Measurements from ENCODE around the gene PRUNE2. TPM values are rescaled to one million over a fixed set of nuclear protein-coding genes. Genes with fewer than 3 reads are reported as not detected.

PRUNE2 gene
- total RNA-seq, 1 experiment from 2014 or later = not detected

DNA sequence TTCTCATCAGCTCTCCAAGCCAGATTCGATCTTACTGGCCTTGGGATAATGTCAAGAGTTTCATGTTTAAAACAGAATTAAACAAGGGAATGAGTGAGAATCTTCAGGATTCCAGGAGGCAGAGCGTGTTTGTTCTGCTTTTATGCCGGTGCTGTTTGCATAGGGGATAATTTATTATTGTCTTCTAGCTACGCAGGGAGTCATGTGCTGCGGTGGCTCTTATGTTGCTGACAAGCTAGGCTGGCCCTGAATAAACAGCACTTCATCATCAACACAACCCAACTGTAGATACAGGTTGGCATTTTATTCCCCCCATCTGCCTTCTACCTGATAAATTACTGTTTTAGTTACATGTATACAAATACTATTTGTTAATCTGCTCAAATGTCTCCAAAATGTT is 188.7 kb downstream of the PRUNE2 start:
- DNase-seq (ENCODE audit: low spot score) = no peak
- in situ Hi-C loops (cut with HindIII; ENCODE audit: low sequenced_read_pairs) = no loop called here

GRCh38 chr9:76716085-76716672 is 189.7 kb downstream of the PRUNE2 start:
- DNase-seq (ENCODE audit: low spot score) = peak; percentile 74
- in situ Hi-C loops (cut with HindIII; ENCODE audit: low sequenced_read_pairs) = no loop called here

DNA sequence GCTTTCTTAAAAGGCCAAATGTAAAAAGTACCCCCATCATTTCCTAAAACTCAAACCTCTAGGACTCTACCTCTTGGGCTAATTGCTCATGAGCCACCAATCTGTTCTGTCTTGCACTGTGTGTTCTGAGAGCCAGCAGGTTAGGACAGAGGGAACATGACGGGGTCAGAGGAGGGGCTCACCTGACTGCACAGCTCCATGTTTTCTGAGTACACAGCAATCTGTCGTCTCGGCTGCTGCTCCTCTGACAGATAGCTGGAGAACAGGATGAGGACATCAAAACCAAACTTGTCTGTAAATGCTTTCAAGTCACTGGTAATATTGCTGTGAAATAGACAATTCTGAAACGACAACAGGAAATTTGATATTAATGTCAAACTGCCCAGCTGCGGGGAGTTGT is 192.5 kb downstream of the PRUNE2 start:
- in situ Hi-C loops (cut with HindIII; ENCODE audit: low sequenced_read_pairs) = no loop called here
- DNase-seq (ENCODE audit: low spot score) = peak; percentile 70

DNA sequence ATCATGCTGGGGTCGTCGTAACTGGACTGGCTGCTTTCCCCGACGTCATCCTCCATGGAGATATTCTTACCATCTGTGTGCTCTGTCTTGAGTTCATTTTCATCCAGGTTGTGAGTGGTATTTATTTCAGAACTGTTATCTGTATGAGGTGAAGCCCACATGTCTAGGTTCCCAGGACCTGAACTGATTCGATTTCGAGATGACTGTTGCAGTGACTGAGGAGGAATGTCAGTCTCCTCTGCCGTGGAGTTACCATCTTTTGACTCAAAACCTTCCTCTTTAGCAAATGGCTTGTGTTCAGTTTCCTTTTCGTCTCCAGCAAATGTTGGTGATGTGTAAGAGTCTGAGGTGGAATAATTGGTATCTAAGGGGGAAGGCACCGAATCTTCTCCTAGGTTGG is 196.9 kb downstream of the PRUNE2 start:
- in situ Hi-C loops (cut with HindIII; ENCODE audit: low sequenced_read_pairs) = no loop called here

GRCh38 chr9:76707510-76707909 is 198.4 kb downstream of the PRUNE2 start:
- in situ Hi-C loops (cut with HindIII; ENCODE audit: low sequenced_read_pairs) = no loop called here

More for the DNA sequence above, 196.9 kb downstream of the PRUNE2 start:
- DNase-seq (ENCODE audit: low spot score) = no peak

DNA sequence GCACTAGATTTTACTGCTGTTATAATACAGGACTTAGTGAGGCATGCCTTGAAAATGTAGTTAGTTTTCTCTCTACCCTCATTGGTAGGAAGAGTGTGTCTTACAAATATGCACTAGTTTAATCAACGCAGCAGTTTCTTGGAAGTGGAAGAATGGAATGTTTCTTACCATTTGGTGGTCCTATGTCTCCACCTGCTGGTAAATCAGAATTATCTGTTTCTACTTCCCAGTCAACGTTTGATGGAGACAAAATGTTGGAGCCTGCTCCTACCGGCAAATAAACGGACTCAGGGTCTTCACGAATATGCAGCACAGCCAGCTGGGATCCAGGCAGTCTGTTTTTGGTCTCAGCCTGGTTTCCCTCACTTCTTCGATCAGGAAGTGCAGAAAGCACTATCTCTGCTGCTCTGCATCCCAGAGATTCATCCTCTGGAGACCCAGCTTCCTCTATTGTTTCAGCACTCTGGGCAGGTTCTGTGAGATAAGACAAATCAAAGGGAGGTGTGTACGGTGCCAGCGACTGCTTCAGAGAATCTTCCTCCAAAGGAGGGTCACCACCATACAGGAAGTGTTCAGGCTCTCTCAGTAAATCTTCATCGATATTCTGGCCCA is 201.2 kb downstream of the PRUNE2 start:
- DNase-seq (ENCODE audit: low spot score) = peak; percentile 96
- in situ Hi-C loops (cut with HindIII; ENCODE audit: low sequenced_read_pairs) = no loop called here

More at GRCh38 chr9:76707510-76707909, 198.4 kb downstream of the PRUNE2 start:
- DNase-seq (ENCODE audit: low spot score) = no peak

DNA sequence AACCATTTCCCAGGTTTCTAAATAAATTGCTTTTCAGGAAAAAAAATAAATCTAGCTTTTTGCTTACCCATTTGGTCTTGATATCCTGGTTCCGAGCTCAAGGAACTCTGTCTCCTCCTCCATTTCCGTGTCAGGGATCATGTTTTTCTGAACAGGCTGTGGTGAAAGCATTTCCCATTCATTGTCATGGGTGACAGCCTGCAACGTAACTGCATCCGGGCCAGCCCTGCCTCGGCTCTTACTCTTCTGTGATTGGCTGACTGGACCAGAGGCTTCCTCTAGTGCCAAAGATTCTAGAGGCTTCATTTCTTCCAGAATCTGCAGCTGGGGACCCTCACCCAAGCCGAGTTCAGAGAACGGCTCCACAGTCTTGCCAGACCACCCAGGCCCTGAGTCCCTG is 202.6 kb downstream of the PRUNE2 start:
- DNase-seq (ENCODE audit: low spot score) = no peak
- in situ Hi-C loops (cut with HindIII; ENCODE audit: low sequenced_read_pairs) = no loop called here

- DNase-seq (ENCODE audit: low spot score) = peak; percentile 98
- in situ Hi-C loops (cut with HindIII; ENCODE audit: low sequenced_read_pairs) = no loop called here
Observed at GRCh38 chr9:76701441-76702039, 204.4 kb downstream of the PRUNE2 start.

- in situ Hi-C loops (cut with HindIII; ENCODE audit: low sequenced_read_pairs) = no loop called here
- no peak for DNase-seq (ENCODE audit: low spot score)
Observed at GRCh38 chr9:76700916-76701315, 205.0 kb downstream of the PRUNE2 start.

DNA sequence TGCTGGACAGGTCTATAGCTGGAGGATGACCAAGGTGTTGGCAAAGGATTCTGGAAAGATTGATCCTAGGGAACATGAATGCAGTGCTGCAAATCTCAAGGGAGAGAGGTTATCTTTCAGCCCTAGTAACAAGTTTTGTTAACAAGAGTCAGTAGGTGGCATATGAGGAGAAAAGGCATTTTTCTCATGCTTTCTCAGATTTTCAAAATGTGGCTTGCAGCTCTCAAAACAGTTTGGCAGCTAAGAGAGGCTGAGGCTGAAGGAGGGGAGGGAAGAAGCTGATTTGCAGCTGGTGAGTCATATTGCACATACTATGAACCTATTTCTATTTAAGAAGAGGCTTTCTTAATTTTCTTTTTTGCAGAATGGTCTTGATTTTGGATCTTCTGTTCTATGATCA is 205.9 kb downstream of the PRUNE2 start:
- DNase-seq (ENCODE audit: low spot score) = peak; percentile 67
- in situ Hi-C loops (cut with HindIII; ENCODE audit: low sequenced_read_pairs) = no loop called here

GRCh38 chr9:76697554-76697953 is 208.4 kb downstream of the PRUNE2 start:
- DNase-seq (ENCODE audit: low spot score) = no peak
- in situ Hi-C loops (cut with HindIII; ENCODE audit: low sequenced_read_pairs) = no loop called here

- in situ Hi-C loops (cut with HindIII; ENCODE audit: low sequenced_read_pairs) = no loop called here
- no peak for DNase-seq (ENCODE audit: low spot score)
Observed at GRCh38 chr9:76697081-76697480, 208.8 kb downstream of the PRUNE2 start.

DNA sequence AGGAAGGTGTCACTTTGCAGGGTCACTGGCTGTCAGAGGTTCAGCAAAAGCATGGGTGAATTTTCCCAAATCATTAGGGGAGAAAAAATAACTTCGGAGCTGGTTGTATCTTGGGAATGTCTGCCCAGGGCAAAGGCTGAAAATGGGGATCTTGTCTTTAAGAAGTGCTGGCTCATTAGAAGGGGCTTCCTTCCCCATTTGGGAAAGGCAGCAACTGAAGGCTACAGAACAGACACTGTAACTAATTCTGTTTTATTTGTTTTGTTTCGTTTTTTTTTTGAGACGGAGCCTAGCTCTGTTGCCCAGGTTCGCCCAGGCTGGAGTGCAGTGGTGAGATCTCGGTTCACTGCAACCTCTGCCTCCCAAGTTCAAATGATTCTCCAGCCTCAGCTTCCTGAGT is 212.0 kb downstream of the PRUNE2 start:
- DNase-seq (ENCODE audit: low spot score) = no peak
- in situ Hi-C loops (cut with HindIII; ENCODE audit: low sequenced_read_pairs) = no loop called here

DNA sequence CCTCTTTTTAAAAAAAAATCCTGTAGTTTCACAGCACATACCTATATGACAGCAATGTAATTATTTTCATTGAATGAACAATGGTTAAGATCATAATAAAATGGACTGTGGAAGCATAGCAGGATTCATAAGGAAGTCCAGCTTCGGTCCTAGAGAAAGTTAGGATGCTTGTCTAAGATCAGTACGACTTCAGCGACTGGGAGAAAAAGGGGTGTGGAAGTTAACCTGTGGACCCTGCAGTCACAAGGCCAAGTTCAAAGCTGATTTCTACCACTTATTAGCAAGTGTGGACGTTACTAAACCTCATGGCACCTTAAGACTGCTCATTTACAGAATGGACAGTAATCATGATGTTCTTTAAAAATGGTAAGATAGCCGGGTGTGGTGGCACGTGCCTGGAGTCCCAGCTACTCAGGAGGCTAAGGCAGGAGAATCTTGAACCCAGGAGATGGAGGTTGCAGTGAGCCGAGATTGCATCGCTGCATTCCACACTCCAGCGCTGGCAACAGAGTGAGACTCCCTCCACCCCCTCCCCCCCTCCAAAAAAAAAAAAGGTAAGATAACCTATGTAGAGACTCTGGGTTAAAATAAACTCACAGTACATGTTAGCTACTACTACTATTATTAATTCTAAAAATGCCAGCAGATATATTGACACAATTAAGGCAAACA is 213.3 kb downstream of the PRUNE2 start:
- in situ Hi-C loops (cut with HindIII; ENCODE audit: low sequenced_read_pairs) = no loop called here
- DNase-seq (ENCODE audit: low spot score) = no peak

GRCh38 chr9:76691517-76692313 is 214.2 kb downstream of the PRUNE2 start:
- in situ Hi-C loops (cut with HindIII; ENCODE audit: low sequenced_read_pairs) = no loop called here
- DNase-seq (ENCODE audit: low spot score) = peak; percentile 92

DNA sequence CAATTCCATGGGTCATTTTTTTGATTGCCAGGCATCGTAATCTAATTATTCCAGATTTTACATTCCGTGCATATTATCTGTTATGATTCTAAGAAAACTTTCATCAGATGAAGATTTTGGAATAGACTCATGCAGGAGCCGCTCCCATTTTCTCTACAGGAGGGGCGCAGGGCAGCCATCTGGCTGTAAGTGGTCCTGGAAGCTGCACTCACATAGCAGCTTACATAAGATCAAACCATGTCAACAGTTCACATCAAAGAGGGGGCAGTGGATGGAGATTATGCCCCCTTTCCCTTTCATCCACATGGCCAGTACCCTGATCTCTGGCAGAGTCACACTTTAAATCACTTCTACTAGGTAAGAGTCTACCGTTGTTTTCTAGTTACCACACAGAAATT is 214.9 kb downstream of the PRUNE2 start:
- in situ Hi-C loops (cut with HindIII; ENCODE audit: low sequenced_read_pairs) = no loop called here
- peak; percentile 78 for DNase-seq (ENCODE audit: low spot score)

DNA sequence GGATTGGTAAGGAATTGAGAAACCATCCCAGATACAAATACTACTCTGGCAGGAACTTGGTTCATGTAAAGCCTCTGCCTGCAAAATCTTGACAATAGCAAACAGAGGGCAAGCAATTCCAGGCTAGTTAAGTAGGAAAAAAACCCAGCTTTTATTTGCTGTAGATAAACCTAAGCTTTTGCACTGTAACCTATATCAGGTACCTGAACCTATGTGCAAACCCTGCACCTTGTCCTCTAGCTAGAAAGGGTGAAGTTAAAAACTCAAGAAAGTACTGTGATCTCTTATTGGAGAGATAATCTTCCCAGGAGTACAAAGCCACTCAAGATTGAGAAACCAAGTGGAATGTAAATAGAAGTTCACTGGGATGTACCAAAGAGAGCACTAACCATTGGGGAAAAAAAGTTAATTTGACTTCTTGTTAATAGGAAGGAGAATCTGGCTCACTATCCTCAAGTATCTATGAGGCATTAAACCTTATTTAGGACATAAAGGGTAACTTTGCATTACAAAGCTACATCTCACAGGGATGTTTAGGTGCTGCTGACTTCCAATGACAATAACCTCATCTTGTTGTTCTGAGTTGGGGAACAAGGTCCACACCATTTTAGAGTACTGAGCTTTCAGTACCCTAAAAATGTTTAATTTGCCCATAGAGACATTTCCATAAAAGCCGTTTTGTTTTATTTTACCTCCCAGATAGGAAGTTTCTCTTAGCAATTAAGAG is 215.5 kb downstream of the PRUNE2 start:
- no peak for DNase-seq (ENCODE audit: low spot score)
- in situ Hi-C loops (cut with HindIII; ENCODE audit: low sequenced_read_pairs) = no loop called here

DNA sequence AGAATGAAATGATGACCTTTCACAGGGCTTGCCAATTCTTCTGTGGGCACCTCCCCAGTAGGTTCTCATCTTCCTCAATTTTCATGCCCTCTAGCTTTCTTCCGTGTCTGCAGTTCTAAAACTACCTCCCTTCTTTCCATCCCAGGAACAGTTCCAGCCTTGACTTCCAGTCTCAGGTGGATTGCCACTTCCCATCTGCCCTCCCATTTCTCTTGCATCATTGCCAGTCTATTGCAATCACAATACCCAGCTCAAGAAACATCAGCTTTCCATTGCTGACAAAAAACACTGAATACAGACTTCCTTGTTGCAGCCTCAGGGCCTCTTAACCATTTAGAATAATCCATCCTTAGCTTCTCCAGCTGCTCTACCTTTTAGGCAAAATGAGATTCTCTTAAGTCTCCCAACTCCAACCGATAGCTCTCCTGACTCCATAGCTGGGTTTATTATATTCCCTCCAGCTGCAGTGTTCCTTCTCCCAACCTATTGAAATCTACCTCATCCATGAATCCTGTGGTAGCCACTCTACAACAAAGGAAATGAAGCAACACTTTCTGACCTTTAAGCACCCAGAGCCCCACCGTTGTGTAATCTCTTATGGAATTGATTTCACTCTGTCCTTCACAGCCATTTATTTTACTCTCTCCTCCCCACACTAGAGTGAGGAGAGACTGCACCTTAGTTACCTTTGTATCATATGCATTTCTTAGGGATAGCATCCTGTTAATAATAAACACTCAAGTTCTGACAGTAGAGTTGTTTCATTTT is 217.3 kb downstream of the PRUNE2 start:
- in situ Hi-C loops (cut with HindIII; ENCODE audit: low sequenced_read_pairs) = no loop called here
- peak; percentile 77 for DNase-seq (ENCODE audit: low spot score)
